ENCODE data around the gene ZDHHC21.

Gene ZDHHC21

DNA sequence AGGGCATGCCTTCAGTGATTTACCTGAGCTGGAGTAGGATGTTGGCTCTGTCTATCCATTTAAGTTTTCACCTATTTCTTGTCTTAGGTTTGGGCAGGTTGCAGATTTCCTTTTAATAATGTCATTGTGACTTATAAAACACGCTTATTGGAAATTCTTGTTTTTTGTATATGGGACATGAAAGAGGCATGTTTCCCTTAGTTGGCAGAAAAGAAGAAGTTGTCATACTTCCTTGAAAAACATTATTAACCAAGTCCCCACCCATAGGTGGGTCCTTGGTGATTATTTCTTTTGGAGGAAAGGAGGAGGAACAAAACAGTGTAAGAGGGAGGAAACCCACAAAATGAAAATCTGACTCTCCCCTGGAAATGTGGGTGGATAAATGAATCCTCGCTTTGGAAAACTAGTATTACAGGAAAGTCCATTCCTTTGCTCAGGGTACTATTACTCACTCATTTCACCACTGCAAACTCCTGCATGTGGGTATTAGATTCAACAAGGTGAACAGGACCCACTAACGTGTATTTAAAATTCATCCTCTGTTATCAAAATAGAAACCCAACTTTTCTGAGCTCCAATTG, 20.0 kb upstream of the ZDHHC21 start:
- TF ChIP-seq ZBTB7A (IDR thresholded peaks at IDR 0.05; ENCODE audit: low read depth) (no peak), EGR1 (IDR thresholded peaks at IDR 0.05) (no peak), EP300 (IDR thresholded peaks at IDR 0.05; ENCODE audit: borderline replicate concordance) (no peak), TAF1 (IDR thresholded peaks at IDR 0.05; ENCODE audit: low read depth) (no peak), TCF12 (IDR thresholded peaks at IDR 0.05; ENCODE audit: low read depth) (no peak), YY1 (IDR thresholded peaks at IDR 0.05; ENCODE audit: low read depth) (no peak), NFIC (IDR thresholded peaks at IDR 0.05) (no peak), RAD21 (IDR thresholded peaks at IDR 0.05; ENCODE audit: low read depth) (no peak)
- TF ChIP-seq, protein P1, sequence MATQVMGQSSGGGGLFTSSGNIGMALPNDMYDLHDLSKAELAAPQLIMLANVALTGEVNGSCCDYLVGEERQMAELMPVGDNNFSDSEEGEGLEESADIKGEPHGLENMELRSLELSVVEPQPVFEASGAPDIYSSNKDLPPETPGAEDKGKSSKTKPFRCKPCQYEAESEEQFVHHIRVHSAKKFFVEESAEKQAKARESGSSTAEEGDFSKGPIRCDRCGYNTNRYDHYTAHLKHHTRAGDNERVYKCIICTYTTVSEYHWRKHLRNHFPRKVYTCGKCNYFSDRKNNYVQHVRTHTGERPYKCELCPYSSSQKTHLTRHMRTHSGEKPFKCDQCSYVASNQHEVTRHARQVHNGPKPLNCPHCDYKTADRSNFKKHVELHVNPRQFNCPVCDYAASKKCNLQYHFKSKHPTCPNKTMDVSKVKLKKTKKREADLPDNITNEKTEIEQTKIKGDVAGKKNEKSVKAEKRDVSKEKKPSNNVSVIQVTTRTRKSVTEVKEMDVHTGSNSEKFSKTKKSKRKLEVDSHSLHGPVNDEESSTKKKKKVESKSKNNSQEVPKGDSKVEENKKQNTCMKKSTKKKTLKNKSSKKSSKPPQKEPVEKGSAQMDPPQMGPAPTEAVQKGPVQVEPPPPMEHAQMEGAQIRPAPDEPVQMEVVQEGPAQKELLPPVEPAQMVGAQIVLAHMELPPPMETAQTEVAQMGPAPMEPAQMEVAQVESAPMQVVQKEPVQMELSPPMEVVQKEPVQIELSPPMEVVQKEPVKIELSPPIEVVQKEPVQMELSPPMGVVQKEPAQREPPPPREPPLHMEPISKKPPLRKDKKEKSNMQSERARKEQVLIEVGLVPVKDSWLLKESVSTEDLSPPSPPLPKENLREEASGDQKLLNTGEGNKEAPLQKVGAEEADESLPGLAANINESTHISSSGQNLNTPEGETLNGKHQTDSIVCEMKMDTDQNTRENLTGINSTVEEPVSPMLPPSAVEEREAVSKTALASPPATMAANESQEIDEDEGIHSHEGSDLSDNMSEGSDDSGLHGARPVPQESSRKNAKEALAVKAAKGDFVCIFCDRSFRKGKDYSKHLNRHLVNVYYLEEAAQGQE (IDR thresholded peaks at IDR 0.05; ENCODE audit: low read depth): no peak

DNA sequence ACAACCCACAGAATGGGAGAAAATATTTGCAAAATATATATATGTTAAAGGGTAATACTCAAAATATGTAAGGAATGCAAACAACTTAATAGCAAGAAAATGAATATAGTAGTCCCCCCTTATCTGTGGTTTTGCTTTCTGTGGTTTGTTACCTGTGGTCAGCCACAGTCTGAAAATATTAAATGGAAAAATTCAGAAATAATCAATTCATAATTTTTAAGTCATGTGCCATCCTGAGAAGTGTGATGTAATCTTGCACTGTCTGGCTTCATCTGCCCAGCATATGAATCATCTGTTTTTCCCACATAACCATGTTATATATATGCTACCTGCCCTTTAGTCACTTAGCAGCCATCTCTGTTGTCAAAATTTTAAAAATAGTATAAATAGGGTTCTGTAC, 17.6 kb upstream of the ZDHHC21 start:
- TF ChIP-seq, protein P1 (IDR thresholded peaks at IDR 0.05; ENCODE audit: low read depth): no peak
- TF ChIP-seq TCF12 (IDR thresholded peaks at IDR 0.05; ENCODE audit: low read depth) (no peak), RAD21 (IDR thresholded peaks at IDR 0.05; ENCODE audit: low read depth) (no peak), YY1 (IDR thresholded peaks at IDR 0.05; ENCODE audit: low read depth) (no peak), FOXM1 (IDR thresholded peaks at IDR 0.05; ENCODE audit: borderline replicate concordance, low read depth) (no peak), NFIC (IDR thresholded peaks at IDR 0.05) (no peak), EGR1 (IDR thresholded peaks at IDR 0.05) (no peak), EP300 (IDR thresholded peaks at IDR 0.05; ENCODE audit: borderline replicate concordance) (no peak), TAF1 (IDR thresholded peaks at IDR 0.05; ENCODE audit: low read depth) (no peak), ZBTB7A (IDR thresholded peaks at IDR 0.05; ENCODE audit: low read depth) (no peak), CREB1 (IDR thresholded peaks at IDR 0.05; ENCODE audit: low read depth) (no peak), CEBPB (IDR thresholded peaks at IDR 0.05) (no peak), TEAD4 (IDR thresholded peaks at IDR 0.05) (no peak)
- TF ChIP-seq, protein P2, sequence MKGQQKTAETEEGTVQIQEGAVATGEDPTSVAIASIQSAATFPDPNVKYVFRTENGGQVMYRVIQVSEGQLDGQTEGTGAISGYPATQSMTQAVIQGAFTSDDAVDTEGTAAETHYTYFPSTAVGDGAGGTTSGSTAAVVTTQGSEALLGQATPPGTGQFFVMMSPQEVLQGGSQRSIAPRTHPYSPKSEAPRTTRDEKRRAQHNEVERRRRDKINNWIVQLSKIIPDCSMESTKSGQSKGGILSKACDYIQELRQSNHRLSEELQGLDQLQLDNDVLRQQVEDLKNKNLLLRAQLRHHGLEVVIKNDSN (IDR thresholded peaks at IDR 0.05): no peak
- TF ChIP-seq, protein P3, sequence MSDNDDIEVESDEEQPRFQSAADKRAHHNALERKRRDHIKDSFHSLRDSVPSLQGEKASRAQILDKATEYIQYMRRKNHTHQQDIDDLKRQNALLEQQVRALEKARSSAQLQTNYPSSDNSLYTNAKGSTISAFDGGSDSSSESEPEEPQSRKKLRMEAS (IDR thresholded peaks at IDR 0.05): no peak

DNA sequence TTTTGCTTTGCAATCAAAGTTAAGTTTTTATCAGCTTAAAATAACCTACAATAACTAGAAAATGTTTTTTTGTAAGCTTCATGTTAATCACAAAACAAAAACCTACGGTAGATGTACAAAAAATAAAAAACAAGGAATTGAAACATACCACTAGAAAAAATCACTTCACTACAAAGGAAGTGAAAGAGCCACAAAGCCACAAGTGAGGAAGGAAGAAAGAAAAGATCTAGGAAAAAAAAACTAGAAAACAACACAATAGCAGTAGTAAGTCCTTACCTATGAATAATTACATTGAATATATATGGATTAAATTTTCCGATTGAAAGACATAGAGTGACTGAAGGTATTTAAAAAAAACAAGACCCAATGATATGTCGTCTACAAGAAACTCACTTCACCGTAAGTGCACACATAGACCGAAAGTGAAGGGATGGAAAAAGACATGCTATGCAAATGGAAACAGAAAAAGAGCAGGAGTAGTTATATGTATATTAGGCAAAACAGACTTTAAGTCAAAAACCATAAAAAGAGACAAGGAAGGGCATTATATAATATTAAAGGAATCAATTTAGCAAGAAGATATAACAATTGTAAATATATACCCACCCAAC, 13.4 kb upstream of the ZDHHC21 start:
- TF ChIP-seq ZBTB7A (IDR thresholded peaks at IDR 0.05; ENCODE audit: low read depth): no peak
- TF ChIP-seq FOXM1 (IDR thresholded peaks at IDR 0.05; ENCODE audit: borderline replicate concordance, low read depth): no peak
- TF ChIP-seq CEBPB (IDR thresholded peaks at IDR 0.05): no peak
- no peak for TF ChIP-seq RAD21 (IDR thresholded peaks at IDR 0.05; ENCODE audit: low read depth)
- TF ChIP-seq TAF1 (IDR thresholded peaks at IDR 0.05; ENCODE audit: low read depth): no peak
- TF ChIP-seq, protein P2 (IDR thresholded peaks at IDR 0.05): no peak
- TF ChIP-seq TCF12 (IDR thresholded peaks at IDR 0.05; ENCODE audit: low read depth): no peak
- TF ChIP-seq YY1 (IDR thresholded peaks at IDR 0.05; ENCODE audit: low read depth): no peak
- TF ChIP-seq, protein P3 (IDR thresholded peaks at IDR 0.05): no peak
- TF ChIP-seq CREB1 (IDR thresholded peaks at IDR 0.05; ENCODE audit: low read depth): no peak
- TF ChIP-seq NFIC (IDR thresholded peaks at IDR 0.05): no peak
- TF ChIP-seq EP300 (IDR thresholded peaks at IDR 0.05; ENCODE audit: borderline replicate concordance): no peak
- TF ChIP-seq TEAD4 (IDR thresholded peaks at IDR 0.05): no peak
- no peak for TF ChIP-seq EGR1 (IDR thresholded peaks at IDR 0.05)
- TF ChIP-seq, protein P1 (IDR thresholded peaks at IDR 0.05; ENCODE audit: low read depth): no peak

DNA sequence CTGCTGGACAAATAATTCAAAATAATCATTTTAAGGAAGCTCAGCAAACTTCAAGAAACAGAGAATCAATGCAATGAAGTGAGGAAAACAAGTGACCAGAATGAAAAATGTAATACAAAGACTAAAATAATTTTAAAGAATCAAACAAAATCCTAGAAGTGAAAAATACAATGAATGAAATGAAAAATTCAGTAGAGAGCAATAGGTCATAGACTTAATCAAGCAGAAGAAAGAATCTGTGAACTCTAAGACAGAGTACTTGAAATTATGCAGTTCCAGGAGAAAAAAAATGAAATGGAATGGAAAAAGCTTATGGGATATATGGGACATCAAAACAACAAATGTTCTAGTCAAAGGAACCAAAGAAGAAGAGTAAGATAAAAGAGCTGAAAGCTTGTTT, 11.8 kb upstream of the ZDHHC21 start:
- TF ChIP-seq EGR1 (IDR thresholded peaks at IDR 0.05) (no peak), TAF1 (IDR thresholded peaks at IDR 0.05; ENCODE audit: low read depth) (no peak), TEAD4 (IDR thresholded peaks at IDR 0.05) (no peak), EP300 (IDR thresholded peaks at IDR 0.05; ENCODE audit: borderline replicate concordance) (no peak), CREB1 (IDR thresholded peaks at IDR 0.05; ENCODE audit: low read depth) (no peak), RAD21 (IDR thresholded peaks at IDR 0.05; ENCODE audit: low read depth) (no peak)
- TF ChIP-seq, protein P2 (IDR thresholded peaks at IDR 0.05): no peak
- TF ChIP-seq, protein P1 (IDR thresholded peaks at IDR 0.05; ENCODE audit: low read depth): no peak

Measured in Ishikawa (cell line).